HG02885 (cell line): ENCODE measurements around the gene NAIP.
"Not testable (repeated sequence)": the region's sequence is repeated elsewhere in the genome, so short reads cannot be mapped to it uniquely, and the experiment has no call there.

ENCODE experiments used
- ATAC-seq: cut with Tn5 transposase; IDR thresholded peaks from one replicate; pipeline ENCODE4 v1.9.1; 2021; ENCODE audit warnings: mild to moderate bottlenecking; ENCODE audit not compliant: unreplicated experiment, poor library complexity

NAIP gene

DNA sequence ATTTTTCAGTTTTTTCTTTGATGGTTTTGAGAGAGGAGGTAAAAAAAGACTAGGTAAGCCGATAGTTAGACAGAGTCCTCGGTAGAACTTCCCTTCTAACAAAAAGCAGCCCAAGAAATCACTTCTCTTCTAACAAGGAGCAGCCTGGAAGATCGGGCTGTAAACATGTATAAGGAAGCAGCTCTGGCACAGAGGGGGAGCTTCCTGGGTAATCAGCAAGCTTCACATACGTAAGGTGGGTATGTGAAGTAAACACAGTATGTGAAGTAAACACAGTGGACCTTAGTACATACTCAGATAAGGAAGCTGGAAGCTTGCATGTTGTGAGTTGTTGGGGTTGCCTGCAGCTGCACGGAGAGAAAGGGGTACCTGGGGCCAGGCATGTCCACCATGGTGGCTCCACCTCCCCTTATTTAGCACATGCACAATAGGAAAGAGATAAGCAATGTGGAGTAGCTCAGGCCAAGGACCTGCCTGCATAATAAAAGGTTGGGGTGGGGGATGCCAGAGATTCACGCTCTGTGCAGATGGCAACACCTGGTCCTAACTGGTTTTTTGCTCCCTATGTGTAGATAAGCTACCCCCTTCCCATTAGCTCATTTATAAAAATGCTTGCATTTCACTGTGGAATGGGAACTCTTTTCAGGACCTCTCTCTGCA lies 93.3 kb downstream of the NAIP start:
- ATAC-seq = not testable (repeated sequence)

DNA sequence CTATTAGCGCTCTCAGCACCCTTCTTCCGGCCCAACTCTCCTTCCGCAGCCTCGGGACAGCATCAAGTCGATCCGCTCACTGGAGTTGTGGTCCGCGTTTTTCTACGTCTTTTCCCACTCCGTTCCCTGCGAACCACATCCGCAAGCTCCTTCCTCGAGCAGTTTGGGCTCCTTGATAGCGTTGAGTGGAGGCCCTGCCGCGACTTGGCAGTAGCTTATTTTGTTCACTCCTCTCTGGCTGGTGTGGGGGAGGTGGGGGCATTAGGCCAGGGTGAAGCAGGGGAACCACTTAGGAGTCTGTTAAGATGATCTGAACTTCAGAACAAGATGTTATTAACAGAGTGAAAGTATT lies 100.0 kb downstream of the NAIP start:
- peak; percentile 26 for ATAC-seq
